HEK293 (cell line): ENCODE results near the gene SPINK1.
A peak's percentile ranks its signal among the peaks of the same experiment; 100 is the strongest.

Experiments used
- CTCF ChIA-PET: fragments of 350-600 bp; formaldehyde crosslinking; extraction: SDS; loops from one replicate; lab custom pipeline; 2021; ENCODE audit warnings: antibody characterized with exemption; lab: Yijun Ruan, JAX
- POLR2A ChIA-PET: fragments of 300-600 bp; formaldehyde crosslinking; extraction: SDS; loops from one replicate; lab custom pipeline; 2020; ENCODE audit warnings: antibody characterized with exemption, inconsistent platforms; lab: Yijun Ruan, JAX
- H3K27ac ChIP-seq: fragments of 200-500 bp; sonication (Bioruptor generic); 2 replicates; pipeline ENCODE4 v1.5.1; 2014; ENCODE audit warnings: low read depth, low read length, control low read depth, inconsistent platforms; ENCODE audit errors: extremely low read depth
- H3K36me3 ChIP-seq, 2 experiments: fragments of 200-500 bp in 1 of 2; sonication (Bioruptor generic) in 1 of 2; 1 replicate in 1 of 2; 2 replicates in 1 of 2; pipeline ENCODE4 v1.5.1; 2014 to 2017; ENCODE audit warnings: inconsistent platforms in 2 of 2, low read length in 2 of 2; ENCODE audit not compliant: control insufficient read depth in 2 of 2, insufficient read depth in 1 of 2
- H3K4me1 ChIP-seq: fragments of 200-500 bp; sonication (Bioruptor generic); 2 replicates; pipeline ENCODE4 v1.5.1; 2014; ENCODE audit warnings: mild to moderate bottlenecking, low read length, inconsistent platforms; ENCODE audit not compliant: control insufficient read depth, insufficient read depth
- H3K4me3 ChIP-seq: 2 replicates; pipeline ENCODE4 v1.5.1; 2011; ENCODE audit warnings: low read depth, mild to moderate bottlenecking, control low read depth, low read length, moderate library complexity
- H3K9me3 ChIP-seq: fragments of 200-500 bp; sonication (Bioruptor generic); 2 replicates; pipeline ENCODE4 v1.5.1; 2014; ENCODE audit warnings: low read depth, low read length, inconsistent platforms; ENCODE audit not compliant: control insufficient read depth, insufficient read depth
- IKZF3 ChIP-seq: fragments of 450-650 bp; IDR thresholded peaks from 2 replicates; pipeline ENCODE4 v1.5.0; 2018; ENCODE audit warnings: missing biosample characterization, mild to moderate bottlenecking, missing genetic modification characterization, moderate library complexity
- KLF10 ChIP-seq: fragments of 450-650 bp; IDR thresholded peaks from 2 replicates; pipeline ENCODE4 v1.5.1; 2018; ENCODE audit warnings: missing biosample characterization, mild to moderate bottlenecking, missing genetic modification characterization
- KLF16 ChIP-seq: fragments of 450-650 bp; formaldehyde crosslinking; IDR thresholded peaks from 2 replicates; pipeline ENCODE4 v1.5.1; 2017; ENCODE audit warnings: missing biosample characterization, missing genetic modification characterization
- KLF8 ChIP-seq: fragments of 450-650 bp; formaldehyde crosslinking; IDR thresholded peaks from 2 replicates; pipeline ENCODE4 v1.5.1; 2016; ENCODE audit warnings: missing biosample characterization, missing genetic modification characterization
- KLF9 ChIP-seq: fragments of 450-650 bp; formaldehyde crosslinking; IDR thresholded peaks from 2 replicates; pipeline ENCODE4 v1.5.1; 2016; ENCODE audit warnings: missing biosample characterization, missing genetic modification characterization, low read depth
- OSR2 ChIP-seq: fragments of 450-650 bp; formaldehyde crosslinking; IDR thresholded peaks from 2 replicates; pipeline ENCODE4 v1.5.1; 2016; ENCODE audit warnings: missing biosample characterization, missing genetic modification characterization
- TRIM28 ChIP-seq: IDR thresholded peaks from 2 replicates; pipeline ENCODE4 v1.6.1; 2011; ENCODE audit warnings: low read length, control low read depth, borderline replicate concordance
- ZBTB20 ChIP-seq: fragments of 450-650 bp; formaldehyde crosslinking; IDR thresholded peaks from 2 replicates; pipeline ENCODE4 v1.5.1; 2016; ENCODE audit warnings: missing biosample characterization, missing genetic modification characterization
- ZFP41 ChIP-seq: fragments of 450-650 bp; formaldehyde crosslinking; IDR thresholded peaks from 2 replicates; pipeline ENCODE4 v1.5.1; 2016; ENCODE audit warnings: missing biosample characterization, missing genetic modification characterization, borderline replicate concordance
- ZNF311 ChIP-seq: fragments of 450-650 bp; formaldehyde crosslinking; IDR thresholded peaks from 2 replicates; pipeline ENCODE4 v1.5.1; 2017; ENCODE audit warnings: missing biosample characterization, missing genetic modification characterization, borderline replicate concordance
- ZNF391 ChIP-seq: fragments of 450-650 bp; formaldehyde crosslinking; IDR thresholded peaks from 2 replicates; pipeline ENCODE4 v1.5.1; 2016; ENCODE audit warnings: low read depth, missing biosample characterization, missing genetic modification characterization, borderline replicate concordance
- ZNF423 ChIP-seq: fragments of 450-650 bp; formaldehyde crosslinking; IDR thresholded peaks from 2 replicates; pipeline ENCODE4 v1.5.1; 2016; ENCODE audit warnings: missing biosample characterization, missing genetic modification characterization
- ZNF433 ChIP-seq: fragments of 450-650 bp; formaldehyde crosslinking; IDR thresholded peaks from 2 replicates; pipeline ENCODE4 v1.5.1; 2016; ENCODE audit warnings: missing biosample characterization, missing genetic modification characterization, low read depth
- ZNF501 ChIP-seq: fragments of 450-650 bp; formaldehyde crosslinking; IDR thresholded peaks from 2 replicates; pipeline ENCODE4 v1.5.1; 2016; ENCODE audit warnings: missing biosample characterization, missing genetic modification characterization
- ZNF600 ChIP-seq: fragments of 450-650 bp; formaldehyde crosslinking; IDR thresholded peaks from 2 replicates; pipeline ENCODE4 v1.5.1; 2016; ENCODE audit warnings: missing biosample characterization, missing genetic modification characterization
- ZNF610 ChIP-seq: fragments of 450-650 bp; formaldehyde crosslinking; IDR thresholded peaks from 2 replicates; pipeline ENCODE4 v1.5.1; 2016; ENCODE audit warnings: missing biosample characterization, missing genetic modification characterization, borderline replicate concordance
- ZNF623 ChIP-seq: fragments of 450-650 bp; formaldehyde crosslinking; IDR thresholded peaks from 2 replicates; pipeline ENCODE4 v1.5.1; 2016; ENCODE audit warnings: missing biosample characterization, missing genetic modification characterization
- ZNF791 ChIP-seq: fragments of 450-650 bp; formaldehyde crosslinking; IDR thresholded peaks from 2 replicates; pipeline ENCODE4 v1.5.1; 2016; ENCODE audit warnings: missing biosample characterization, missing genetic modification characterization
- TF ChIP-seq, protein P1 (sequence below): fragments of 450-650 bp; formaldehyde crosslinking; IDR thresholded peaks from 2 replicates; pipeline ENCODE4 v1.5.1; 2016; ENCODE audit warnings: missing biosample characterization, missing genetic modification characterization
- TF ChIP-seq, protein P2 (sequence below): fragments of 450-650 bp; formaldehyde crosslinking; IDR thresholded peaks from 2 replicates; pipeline ENCODE4 v1.5.1; 2016; ENCODE audit warnings: missing biosample characterization, missing genetic modification characterization

Gene SPINK1

GRCh38 chr5:147782110-147783028 lies 49.1 kb downstream of the SPINK1 start, which contains the start of gene JAKMIP2 (continued):
- TF ChIP-seq ZNF600 (tag by site-specific recombination): peak; percentile 76
- TF ChIP-seq ZNF623: no peak
- TF ChIP-seq, protein P1, sequence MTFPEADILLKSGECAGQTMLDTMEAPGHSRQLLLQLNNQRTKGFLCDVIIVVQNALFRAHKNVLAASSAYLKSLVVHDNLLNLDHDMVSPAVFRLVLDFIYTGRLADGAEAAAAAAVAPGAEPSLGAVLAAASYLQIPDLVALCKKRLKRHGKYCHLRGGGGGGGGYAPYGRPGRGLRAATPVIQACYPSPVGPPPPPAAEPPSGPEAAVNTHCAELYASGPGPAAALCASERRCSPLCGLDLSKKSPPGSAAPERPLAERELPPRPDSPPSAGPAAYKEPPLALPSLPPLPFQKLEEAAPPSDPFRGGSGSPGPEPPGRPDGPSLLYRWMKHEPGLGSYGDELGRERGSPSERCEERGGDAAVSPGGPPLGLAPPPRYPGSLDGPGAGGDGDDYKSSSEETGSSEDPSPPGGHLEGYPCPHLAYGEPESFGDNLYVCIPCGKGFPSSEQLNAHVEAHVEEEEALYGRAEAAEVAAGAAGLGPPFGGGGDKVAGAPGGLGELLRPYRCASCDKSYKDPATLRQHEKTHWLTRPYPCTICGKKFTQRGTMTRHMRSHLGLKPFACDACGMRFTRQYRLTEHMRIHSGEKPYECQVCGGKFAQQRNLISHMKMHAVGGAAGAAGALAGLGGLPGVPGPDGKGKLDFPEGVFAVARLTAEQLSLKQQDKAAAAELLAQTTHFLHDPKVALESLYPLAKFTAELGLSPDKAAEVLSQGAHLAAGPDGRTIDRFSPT (tag by site-specific recombination): no peak
- TF ChIP-seq OSR2: peak; percentile 96
- no peak for TF ChIP-seq ZFP41 (tag by site-specific recombination)
- TF ChIP-seq KLF9 (tag by site-specific recombination): peak; percentile 69; the same call in 1 of the 2 replicates
- peak; percentile 68 for TF ChIP-seq KLF8
- TF ChIP-seq ZNF391: 0 out of 2 replicates have a peak, but pooled peaks have one; percentile 23
- no peak for TF ChIP-seq IKZF3 (tag by site-specific recombination)
- 0 out of 2 replicates have a peak, but pooled peaks have one; percentile 42 for TF ChIP-seq KLF10
- no peak for TF ChIP-seq ZNF791
- peak; percentile 28; the same call in 1 of the 2 replicates for TF ChIP-seq KLF16 (tag by site-specific recombination)
- TF ChIP-seq, protein P2, sequence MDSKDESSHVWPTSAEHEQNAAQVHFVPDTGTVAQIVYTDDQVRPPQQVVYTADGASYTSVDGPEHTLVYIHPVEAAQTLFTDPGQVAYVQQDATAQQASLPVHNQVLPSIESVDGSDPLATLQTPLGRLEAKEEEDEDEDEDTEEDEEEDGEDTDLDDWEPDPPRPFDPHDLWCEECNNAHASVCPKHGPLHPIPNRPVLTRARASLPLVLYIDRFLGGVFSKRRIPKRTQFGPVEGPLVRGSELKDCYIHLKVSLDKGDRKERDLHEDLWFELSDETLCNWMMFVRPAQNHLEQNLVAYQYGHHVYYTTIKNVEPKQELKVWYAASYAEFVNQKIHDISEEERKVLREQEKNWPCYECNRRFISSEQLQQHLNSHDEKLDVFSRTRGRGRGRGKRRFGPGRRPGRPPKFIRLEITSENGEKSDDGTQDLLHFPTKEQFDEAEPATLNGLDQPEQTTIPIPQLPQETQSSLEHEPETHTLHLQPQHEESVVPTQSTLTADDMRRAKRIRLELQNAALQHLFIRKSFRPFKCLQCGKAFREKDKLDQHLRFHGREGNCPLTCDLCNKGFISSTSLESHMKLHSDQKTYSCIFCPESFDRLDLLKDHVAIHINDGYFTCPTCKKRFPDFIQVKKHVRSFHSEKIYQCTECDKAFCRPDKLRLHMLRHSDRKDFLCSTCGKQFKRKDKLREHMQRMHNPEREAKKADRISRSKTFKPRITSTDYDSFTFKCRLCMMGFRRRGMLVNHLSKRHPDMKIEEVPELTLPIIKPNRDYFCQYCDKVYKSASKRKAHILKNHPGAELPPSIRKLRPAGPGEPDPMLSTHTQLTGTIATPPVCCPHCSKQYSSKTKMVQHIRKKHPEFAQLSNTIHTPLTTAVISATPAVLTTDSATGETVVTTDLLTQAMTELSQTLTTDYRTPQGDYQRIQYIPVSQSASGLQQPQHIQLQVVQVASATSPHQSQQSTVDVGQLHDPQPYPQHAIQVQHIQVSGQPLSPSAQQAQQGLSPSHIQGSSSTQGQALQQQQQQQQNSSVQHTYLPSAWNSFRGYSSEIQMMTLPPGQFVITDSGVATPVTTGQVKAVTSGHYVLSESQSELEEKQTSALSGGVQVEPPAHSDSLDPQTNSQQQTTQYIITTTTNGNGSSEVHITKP (tag by site-specific recombination): peak; percentile 99
- TF ChIP-seq ZBTB20 (tag by site-specific recombination): peak; percentile 76
- 0 out of 2 replicates have a peak, but pooled peaks have one; percentile 46 for TF ChIP-seq TRIM28

GRCh38 chr5:147780924-147781573 lies 50.4 kb downstream of the SPINK1 start:
- 0 out of 2 replicates have a peak overlapping the region, but pooled peaks have one; percentile 30 for H3K27ac ChIP-seq
- no peaks in the 10 kb centered on the region for H3K36me3 ChIP-seq
- H3K4me3 ChIP-seq: no peak overlapping the region; the same call in 1 of the 2 replicates
- no peaks in the 10 kb centered on the region for H3K9me3 ChIP-seq
- CTCF ChIA-PET: interaction anchor here (0.5 to 0.8 kb wide), 3 partner anchors 153 to 1948 kb away, joined by 3 to 7 read pairs (median 3); no protein-coding TSS in a partner anchor
- TF ChIP-seq ZNF433 (tag by site-specific recombination): no peak
- TF ChIP-seq ZNF423 (tag by site-specific recombination): no peak
- no peak for TF ChIP-seq ZNF610 (tag by site-specific recombination)
- no peak for TF ChIP-seq ZNF501 (tag by site-specific recombination)
- peak; percentile 57 for TF ChIP-seq ZBTB20 (tag by site-specific recombination)
- TF ChIP-seq ZNF311 (tag by site-specific recombination): no peak
- TF ChIP-seq, all 188 proteins: peak for 1
- peaks cover 30% of the 10 kb centered on the region for H3K4me1 ChIP-seq
- POLR2A ChIA-PET: interaction anchor here (1.1 kb wide), 1 partner anchor 37 kb away, joined by 3 read pairs; no protein-coding TSS in a partner anchor
